ENCODE measurements around the gene CDH1.

Gene CDH1

DNA sequence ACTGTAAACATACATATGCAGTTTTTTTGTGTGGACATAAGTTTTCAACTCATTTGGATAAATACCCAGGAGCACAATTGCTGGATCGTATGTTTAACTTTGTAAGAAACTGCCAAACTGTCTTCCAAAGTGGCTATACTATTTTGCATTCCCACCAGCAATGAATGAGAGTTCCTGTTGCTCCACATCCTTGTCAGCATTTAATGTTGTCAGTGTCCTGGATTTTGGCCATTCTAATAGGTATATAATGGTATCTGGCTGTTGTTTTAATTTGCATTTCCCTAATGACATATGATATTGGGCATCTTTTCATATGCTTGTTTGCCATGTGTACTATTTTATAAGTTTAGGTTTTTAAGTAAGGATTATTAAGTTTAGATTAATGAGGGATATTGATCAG, 120.4 kb downstream of the CDH1 start:
- DNase-seq (ENCODE audit: low read depth), result no peak

DNA sequence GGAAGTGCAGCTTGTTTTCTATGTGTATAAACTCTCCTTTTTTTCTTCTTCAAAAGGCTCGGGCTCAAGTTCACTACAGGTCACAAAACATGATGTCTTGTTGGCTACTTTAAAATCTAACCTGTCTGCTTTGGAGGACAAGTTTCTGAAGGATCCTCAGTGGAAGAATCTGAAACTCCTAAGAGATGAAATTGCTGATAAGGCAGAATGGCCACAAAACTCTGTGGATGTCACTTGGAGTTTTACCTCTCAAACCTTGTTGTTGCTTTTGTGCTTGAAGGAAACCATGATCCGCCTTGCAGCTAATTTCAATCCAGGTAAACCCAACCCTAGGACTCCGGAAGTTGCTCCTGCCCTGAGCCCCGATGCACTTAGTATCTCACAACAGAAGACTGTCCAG, 122.7 kb downstream of the CDH1 start:
- no peak for DNase-seq (ENCODE audit: low read depth)

DNA sequence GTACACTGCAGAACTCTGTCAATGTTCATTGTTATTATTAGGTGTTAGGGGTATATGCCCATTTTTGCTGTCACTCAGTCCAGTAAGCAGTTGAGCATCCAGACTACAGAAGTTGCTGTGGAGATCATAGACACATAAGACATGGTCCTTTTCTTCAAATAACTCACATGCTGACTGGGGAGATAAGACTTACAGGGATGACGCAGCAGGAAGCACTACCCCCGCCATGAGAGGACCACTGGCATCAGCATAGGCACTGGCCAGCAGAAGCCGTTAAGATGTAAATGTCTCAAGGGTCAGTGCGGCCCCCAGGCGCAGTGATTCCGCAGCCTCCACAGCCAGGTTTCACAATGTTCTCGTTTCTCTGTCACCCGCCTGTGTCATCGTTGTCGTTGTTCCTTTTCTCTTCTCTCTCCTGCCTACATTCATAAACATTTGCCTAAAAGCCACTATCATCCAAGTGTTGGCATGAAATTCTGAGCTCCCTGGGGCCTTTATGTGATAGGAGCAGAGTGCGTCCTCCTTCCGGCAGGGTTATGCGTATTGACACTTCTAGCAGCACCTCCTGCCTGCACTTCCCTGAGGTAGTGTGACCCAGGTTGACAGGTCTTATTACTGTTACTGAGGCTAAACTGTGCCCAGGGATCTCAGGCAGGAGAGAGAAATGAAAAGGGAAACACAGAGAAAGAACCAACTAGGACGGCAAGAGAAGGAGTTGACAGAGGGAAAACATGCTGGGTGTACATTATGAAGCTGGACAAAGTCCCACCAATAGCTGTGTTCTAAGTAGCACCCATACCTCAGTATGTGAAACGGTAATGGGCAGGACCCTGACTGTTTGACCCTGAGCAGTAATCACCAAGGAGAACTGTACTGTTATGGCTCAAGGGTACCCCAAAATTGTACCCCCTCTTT, 124.1 kb downstream of the CDH1 start:
- no peak for DNase-seq (ENCODE audit: low read depth)

DNA sequence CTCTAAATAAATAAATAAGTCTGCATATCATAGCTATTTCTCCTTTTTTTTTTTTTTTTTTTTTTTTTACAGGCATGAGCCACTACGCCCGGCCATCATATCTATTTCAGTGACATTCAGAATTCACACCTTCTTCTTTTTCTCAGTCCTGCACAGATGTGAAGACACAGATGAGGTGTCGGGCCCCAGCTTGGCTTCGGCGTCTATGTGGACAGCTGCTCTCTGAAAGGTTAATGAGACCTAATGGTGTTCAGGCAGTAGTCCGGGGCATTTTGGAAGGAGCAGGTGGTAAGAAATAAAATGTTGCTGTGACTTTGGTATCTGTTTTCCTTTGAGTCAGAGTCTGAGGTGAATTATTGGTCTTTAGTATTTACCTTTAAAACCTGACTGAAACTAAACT, 129.8 kb downstream of the CDH1 start:
- DNase-seq (ENCODE audit: low read depth), result no peak

DNA sequence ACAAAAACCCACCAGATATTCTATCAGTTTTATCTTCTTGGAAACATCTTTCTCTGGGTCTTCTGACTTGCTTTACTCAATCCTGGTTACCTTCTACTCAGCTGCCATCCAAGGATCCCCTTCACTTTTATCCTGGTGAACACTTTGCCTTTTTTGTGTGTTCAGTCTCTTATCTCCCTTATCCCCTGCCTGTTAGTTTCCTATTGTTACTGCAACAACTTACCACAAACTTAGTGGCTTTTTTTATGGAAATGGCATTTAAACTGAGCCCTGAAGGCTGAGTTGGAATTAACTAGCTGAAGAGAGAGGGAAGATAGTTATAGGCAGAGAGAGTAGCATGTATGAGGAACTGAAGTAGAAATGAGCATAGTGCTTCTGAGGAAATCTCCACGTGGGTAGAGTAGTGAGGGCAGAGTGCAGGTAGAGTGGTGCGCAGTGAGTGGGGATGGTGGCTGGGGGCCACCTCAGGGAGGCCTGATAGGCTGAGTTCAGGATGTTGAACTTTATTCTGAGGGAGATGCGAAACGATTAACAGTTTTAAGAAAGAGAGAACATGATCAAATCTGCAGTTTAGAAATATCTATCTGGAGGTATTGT, 132.5 kb downstream of the CDH1 start:
- no peak for DNase-seq (ENCODE audit: low read depth)

DNA sequence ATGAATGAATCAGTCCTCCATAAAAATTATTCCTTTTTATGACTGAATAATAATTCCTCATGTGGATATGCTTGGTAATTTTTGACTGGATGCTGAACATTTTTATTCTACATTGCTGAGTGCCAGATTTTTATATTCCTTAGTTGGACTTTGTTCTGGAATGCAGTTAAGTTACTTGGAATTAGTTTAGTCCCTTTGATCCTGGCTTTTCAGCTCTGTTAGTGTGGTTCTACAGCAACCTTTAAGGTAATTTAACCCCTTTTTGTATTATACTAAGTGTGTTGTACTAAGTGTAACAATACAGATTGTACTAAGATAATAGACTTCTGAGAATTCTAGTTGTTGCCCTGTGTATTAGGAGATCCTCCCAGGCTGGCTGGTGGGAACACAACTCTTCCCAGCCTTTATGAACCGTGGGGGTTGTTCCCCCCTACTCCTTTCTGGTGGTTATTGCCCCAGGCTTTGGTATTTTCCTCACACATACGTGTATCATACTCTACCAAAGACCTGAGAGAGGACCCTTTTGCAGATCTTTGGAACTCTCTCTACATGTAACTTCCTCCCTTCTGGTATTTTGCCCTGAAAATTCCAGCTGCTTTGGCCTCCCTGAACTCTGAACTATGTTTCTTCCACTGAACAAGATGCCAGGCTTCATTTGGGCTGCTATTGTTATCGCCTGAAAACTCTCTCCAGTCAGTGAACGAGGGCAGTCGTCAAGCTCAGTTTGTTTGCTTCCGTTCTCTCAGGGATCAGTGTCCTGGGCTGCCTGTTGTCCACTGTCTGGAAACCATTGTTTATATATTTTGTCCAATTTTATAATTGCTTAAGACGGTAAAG, 136.8 kb downstream of the CDH1 start:
- DNase-seq (ENCODE audit: low read depth), result no peak

DNA sequence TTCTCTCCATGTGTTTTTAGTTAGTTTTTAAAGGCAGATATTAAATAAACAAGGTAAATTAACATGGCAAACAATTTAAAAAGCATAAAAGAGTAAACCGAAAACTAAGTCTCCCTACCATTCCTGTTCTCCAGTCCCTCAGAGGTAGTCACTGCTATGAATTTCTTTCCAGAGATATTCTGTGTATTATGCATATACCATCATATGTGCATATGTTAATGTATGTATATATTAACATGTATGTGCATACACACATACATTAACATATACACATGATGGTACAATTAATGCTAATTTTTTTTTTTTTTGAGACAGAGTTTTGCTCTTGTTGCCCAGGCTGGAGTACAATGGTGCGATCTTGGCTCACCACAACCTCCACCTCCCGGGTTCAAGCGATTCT, 138.8 kb downstream of the CDH1 start:
- no peak for DNase-seq (ENCODE audit: low read depth)

DNA sequence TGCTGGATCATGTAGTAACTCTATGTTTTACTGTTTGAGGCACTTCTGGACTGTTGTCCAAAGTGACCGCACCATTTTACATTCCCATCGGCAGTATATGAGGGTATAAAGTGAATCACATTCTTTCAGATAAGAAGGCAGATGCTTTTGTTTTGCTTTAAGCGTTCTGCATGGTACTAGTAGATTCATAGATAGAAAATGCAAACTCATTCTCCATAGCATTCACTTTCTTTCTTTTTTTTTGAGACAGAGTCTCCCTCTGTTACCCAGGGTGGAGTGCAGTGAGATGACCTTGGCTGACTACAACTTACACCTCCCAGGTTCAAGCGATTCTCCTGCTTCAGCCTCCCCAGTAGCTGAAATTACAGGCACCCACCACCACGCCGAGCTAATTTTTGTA, 146.6 kb downstream of the CDH1 start:
- no peak for DNase-seq (ENCODE audit: low read depth)

DNA sequence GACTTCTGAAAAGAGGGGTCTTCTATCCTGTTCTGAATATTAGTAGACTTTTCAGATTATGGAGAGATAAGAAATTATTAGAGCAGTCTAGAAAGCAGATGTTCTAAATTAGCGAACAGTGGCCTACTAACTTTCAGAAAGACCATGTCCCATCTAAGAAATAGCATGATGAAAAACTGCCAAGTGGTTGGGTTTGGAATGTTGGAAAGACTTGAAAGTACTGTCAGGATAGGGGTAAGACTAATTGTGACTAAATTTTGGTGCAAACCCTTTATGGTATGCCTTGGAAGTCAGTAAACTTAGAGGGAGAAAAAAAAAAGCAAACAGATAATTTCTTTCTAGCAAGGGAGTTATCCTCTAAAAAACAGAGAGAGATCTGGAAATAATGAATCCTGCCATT, 147.3 kb downstream of the CDH1 start:
- no peak for DNase-seq (ENCODE audit: low read depth)

All from stromal cell of bone marrow (primary cell).